ENCODE data around the gene IRGQ. TPM values are rescaled to one million over a fixed set of nuclear protein-coding genes. Genes with fewer than 3 reads are reported as not detected.
A peak's percentile ranks its signal among the peaks of the same experiment; 100 is the strongest.

IRGQ gene
- total RNA-seq, 2 donors from 2014 or later = 24.7 to 25.9 TPM

DNA sequence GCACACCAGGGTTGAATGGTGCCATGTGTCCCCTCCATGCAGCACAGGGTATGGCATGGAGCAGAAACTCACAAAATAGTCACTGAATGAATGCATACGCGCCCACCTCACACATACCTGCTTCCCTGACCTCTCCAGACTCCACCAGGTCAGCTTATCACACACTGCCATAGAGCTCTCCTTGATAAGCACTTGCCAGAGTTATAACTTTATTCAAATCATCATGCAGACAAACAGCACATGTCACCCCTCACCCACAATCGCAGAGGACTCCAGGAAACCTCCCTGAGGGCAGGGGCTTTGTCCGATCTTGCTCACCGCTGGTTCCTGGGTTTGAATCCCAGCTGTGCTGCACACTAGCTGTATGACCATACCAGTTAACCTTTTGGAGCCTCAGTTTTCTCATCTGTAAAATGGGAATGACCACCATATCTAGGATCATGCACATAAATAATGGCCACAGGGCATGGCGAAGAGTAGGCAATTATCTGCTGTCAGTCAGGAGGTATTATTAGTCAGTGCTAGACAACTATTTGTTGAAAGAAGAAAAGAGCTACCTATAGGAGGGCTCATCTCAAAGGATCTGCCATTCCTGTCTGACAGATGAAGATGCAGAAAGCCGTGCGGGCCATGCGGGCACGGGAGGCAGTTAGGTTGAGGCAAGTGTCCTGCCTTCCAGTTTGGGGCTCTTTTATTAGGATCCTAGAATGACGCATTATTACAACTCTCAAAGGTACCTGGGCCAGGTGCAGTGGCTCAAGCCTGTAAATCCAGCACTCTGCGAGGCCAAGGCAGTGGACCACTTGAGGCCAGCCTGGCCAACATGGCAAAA lies 34.6 kb downstream of the IRGQ start:
- TF ChIP-seq, protein P1, sequence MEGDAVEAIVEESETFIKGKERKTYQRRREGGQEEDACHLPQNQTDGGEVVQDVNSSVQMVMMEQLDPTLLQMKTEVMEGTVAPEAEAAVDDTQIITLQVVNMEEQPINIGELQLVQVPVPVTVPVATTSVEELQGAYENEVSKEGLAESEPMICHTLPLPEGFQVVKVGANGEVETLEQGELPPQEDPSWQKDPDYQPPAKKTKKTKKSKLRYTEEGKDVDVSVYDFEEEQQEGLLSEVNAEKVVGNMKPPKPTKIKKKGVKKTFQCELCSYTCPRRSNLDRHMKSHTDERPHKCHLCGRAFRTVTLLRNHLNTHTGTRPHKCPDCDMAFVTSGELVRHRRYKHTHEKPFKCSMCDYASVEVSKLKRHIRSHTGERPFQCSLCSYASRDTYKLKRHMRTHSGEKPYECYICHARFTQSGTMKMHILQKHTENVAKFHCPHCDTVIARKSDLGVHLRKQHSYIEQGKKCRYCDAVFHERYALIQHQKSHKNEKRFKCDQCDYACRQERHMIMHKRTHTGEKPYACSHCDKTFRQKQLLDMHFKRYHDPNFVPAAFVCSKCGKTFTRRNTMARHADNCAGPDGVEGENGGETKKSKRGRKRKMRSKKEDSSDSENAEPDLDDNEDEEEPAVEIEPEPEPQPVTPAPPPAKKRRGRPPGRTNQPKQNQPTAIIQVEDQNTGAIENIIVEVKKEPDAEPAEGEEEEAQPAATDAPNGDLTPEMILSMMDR (IDR thresholded peaks at IDR 0.05) = no peak
- no peaks in the 10 kb centered on the region for H3K27me3 ChIP-seq
- H3K4me1 ChIP-seq = peaks cover 0 to 13% of the 10 kb centered on the region in 2 donors
- H3K27ac ChIP-seq = no peak overlapping the region
- H3K36me3 ChIP-seq = peaks cover 25% of the 10 kb centered on the region
- no peak for DNase-seq (ENCODE audit: low spot score)
- no peaks in the 10 kb centered on the region for H3K9me3 ChIP-seq
- H3K4me3 ChIP-seq = no peak overlapping the region

DNA sequence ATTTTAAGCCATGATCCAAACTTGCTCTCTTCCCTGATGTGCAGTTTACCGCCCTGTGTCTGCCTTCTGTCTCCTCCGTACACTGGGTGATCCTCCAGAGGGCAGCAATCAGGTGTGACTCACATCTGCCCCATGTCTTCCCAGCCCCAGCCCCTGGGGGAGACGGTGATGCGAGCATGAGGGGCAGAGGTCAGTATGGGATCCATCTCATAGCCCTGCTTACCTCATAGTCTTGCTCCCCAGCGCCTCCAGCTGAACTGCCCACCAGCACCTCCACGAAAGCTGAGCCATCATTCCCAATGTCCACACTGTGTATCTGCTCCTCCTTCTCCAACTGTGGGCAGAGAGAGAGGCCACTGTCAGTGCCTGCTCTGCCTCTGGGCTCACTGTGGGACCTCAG lies 35.2 kb downstream of the IRGQ start:
- no peak for DNase-seq (ENCODE audit: low spot score)
- no peak overlapping the region for H3K27ac ChIP-seq
- H3K9me3 ChIP-seq = no peaks in the 10 kb centered on the region
- H3K4me1 ChIP-seq = peaks cover 0 to 13% of the 10 kb centered on the region in 2 donors
- H3K4me3 ChIP-seq = no peak overlapping the region
- TF ChIP-seq, protein P1 (IDR thresholded peaks at IDR 0.05) = no peak
- H3K27me3 ChIP-seq = no peaks in the 10 kb centered on the region
- H3K36me3 ChIP-seq = peaks cover 25% of the 10 kb centered on the region

DNA sequence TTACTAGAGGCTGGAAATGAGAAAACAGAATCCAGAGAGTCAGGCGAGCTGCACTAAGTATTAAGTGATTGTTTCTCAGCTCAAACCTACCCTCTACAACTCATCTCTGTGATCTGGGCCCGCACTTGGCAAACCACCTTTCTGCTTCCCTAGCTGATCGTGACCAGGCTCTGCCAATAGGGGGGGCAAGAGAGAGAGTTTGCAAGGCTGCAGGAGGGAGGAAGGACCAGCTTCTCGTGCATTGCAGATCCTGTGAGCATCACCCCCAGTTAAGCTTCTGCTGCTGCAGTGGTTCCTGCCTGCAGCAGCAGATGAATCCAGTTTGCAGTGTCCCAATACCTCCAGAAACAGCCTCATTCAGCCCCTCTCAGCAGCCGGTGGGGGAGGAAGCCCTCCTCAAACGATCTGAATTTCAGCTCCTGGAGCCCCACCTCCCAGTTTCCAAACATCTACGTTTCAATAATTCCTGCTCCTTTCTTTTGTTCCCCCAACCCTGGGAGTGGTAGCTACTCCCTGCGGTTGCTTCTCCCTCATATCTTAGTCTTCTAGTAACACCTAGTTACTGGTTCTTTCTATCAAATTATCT lies 40.7 kb downstream of the IRGQ start:
- Histone ChIP-seq H3K27me3 (no peaks in the 10 kb centered on the region), H3K4me3 (no peak overlapping the region), H3K36me3 (peaks cover 39% of the 10 kb centered on the region), H3K9me3 (no peaks in the 10 kb centered on the region), H3K4me1 (no peaks in the 10 kb centered on the region), H3K27ac (no peak overlapping the region)
- peak; percentile 64 for DNase-seq (ENCODE audit: low spot score)
- TF ChIP-seq, protein P1 (IDR thresholded peaks at IDR 0.05) = peak; percentile 32 to 66

DNA sequence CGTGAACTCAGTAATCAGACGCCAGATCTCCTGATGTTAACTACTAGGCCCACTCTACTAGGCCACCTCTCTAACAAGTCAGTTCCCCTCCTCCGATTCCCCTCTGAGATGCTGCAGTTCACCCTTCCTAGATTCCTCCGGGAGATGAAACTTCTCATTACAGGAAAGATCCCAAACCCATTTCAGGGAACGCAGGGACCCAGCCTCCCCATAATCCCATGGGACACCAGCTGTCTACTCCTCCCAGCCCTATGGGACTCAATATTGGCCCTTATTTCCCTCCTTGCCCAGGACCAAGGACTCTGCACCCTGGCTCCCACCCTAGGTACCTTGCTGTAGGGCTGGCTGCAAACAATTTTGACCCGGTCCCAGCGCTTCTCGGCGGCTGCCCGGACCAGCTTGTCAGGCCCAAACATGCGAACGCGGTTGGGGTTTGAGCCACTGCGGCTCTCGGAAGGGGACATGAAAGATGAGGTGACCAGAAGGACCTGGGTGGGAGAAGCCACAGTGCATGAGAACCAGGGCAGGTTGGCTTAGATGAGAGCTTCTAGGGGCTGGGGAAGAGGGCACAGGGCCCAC lies 41.5 kb downstream of the IRGQ start:
- no peak for DNase-seq (ENCODE audit: low spot score)
- Histone ChIP-seq H3K4me3 (no peak overlapping the region), H3K27me3 (no peaks in the 10 kb centered on the region), H3K36me3 (peaks cover 35% of the 10 kb centered on the region), H3K27ac (no peak overlapping the region), H3K9me3 (no peaks in the 10 kb centered on the region), H3K4me1 (no peaks in the 10 kb centered on the region)
- TF ChIP-seq, protein P1 (IDR thresholded peaks at IDR 0.05) = no peak

DNA sequence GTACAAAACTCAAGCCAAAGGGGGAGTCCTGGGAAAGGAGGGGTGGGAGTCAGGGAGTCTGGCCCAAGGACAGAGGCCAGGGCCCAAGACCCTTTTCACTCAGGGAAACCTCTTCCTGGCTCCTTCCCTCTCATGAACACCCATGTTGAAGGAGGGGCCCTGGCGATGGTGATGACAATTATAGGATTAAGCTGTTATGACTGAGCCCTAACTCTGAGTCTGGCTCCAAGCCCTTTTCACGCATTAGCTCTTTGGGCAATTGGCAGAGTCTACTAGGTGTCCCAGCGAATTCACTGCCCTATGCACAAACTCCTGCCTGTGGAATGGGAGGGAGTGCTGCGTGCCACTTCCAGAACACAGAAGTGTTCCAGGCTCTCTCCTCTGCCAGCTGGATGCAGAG lies 42.3 kb downstream of the IRGQ start:
- no peak overlapping the region for H3K4me3 ChIP-seq
- no peak for DNase-seq (ENCODE audit: low spot score)
- no peak overlapping the region for H3K27ac ChIP-seq
- H3K27me3 ChIP-seq = no peaks in the 10 kb centered on the region
- TF ChIP-seq, protein P1 (IDR thresholded peaks at IDR 0.05) = no peak
- H3K9me3 ChIP-seq = no peaks in the 10 kb centered on the region
- peaks cover 35% of the 10 kb centered on the region for H3K36me3 ChIP-seq
- no peaks in the 10 kb centered on the region for H3K4me1 ChIP-seq

Data from right atrium auricular region (tissue), 2 donors.